ENCODE results near the gene ANKDD1A. TPM values are rescaled to one million over a fixed set of nuclear protein-coding genes. Genes with fewer than 3 reads are reported as not detected.

ANKDD1A gene
- total RNA-seq, 1 donor from 2014 or later: 4.1 TPM

DNA sequence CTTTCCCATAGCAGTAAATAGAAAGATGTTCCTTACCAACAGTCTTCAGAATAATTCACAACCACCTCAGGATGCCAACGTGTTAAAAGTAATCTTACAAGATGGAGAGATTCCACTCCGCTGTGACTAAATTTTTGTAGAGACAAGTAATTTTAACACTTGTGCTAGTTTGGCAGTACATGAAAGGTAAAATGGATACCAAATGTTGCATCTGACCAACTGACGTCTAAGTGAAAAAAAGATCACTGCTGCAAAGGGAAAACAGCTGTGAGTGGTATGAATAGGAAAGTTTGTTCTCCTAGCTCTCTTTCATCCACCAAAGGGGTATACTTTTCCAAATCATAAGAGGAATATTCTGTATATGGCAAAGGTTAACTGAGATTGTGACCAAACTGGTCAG is 75.4 kb downstream of the ANKDD1A start:
- Mint-ChIP-seq H3K27ac (peak overlapping the region; percentile 43), H3K4me3 (peak overlapping the region; percentile 7), H3K9me3 (no peaks in the 10 kb centered on the region), H3K27me3 (ENCODE audit: low read depth) (no peaks in the 10 kb centered on the region), H3K4me1 (peaks cover 42% of the 10 kb centered on the region), H3K36me3 (no peaks in the 10 kb centered on the region)
- no peak for DNase-seq (ENCODE audit: low spot score in 2 of 2, unreplicated experiment in 2 of 2)
- no peak for TF ChIP-seq CTCF (IDR thresholded peaks at IDR 0.05; ENCODE audit: unreplicated experiment)

DNA sequence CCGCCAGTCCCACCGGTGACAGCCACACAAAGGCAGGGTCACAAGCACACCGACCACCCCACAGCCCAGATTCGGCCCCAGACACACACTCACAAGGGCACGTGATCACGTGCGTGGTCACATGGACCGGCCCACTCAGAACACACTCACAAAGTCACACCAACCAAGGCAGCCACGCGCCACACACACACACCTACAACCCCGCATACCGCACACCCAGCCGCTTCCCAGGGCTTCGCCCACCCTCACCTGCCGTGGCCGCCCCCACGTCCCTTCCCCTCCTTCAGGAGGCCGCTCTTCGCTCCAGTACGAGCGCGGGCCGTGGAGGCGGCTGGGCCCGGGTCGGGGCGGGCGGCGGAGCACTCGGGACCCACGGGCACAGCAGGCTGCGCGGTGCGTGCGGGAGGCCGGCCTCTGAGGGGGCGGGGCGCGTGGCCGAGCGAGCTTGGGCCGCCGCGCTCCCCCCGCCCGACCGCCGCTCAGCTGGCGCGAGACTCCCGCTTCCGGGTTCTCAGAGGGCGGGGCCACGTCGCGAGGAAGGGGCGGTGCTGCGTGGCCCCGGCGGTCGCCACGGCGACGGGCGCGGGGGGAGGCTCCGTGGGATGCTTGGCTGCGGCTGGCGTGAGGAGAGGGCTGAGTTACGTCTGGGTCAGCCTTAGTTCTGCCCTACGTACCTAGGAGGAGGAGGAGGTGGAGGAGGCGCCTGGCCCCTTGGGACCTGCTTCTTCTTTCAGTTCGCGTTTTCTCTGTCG is 77.9 kb downstream of the ANKDD1A start, which contains the start of gene SPG21:
Gene SPG21, minus strand, starts transcription at position 499 of the 752 bp plus-strand sequence. CDS start 6,345 bp downstream, outside the sequence.
- peak within 1 kb of the TSS; percentile 94 for H3K27ac Mint-ChIP-seq
- H3K4me3 Mint-ChIP-seq: peak within 1 kb of the TSS; percentile 89
- DNase-seq (ENCODE audit: low spot score in 2 of 2, unreplicated experiment in 2 of 2): peak; percentile 91 to 95
- no peaks in the 10 kb centered on the region for H3K36me3 Mint-ChIP-seq
- peaks cover 42% of the 10 kb centered on the region for H3K4me1 Mint-ChIP-seq
- no peaks in the 10 kb centered on the region for H3K9me3 Mint-ChIP-seq
- TF ChIP-seq CTCF (IDR thresholded peaks at IDR 0.05; ENCODE audit: unreplicated experiment): no peak
- H3K27me3 Mint-ChIP-seq (ENCODE audit: low read depth): no peaks in the 10 kb centered on the region

DNA sequence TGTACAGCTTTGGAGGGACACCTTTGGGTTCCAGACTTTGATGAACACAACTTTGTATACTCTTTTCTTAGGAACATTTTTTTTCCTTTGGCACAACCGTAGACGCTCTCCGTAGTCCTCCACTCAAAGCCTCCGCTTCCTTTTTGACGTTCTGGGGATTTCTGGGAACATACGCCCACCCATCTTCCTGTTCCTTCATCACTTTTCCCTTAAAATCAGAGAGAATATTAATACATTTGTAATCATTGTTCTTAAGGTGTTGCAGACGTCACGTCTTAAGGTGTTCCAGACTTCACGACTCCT is 78.4 kb downstream of the ANKDD1A start:
- Mint-ChIP-seq H3K4me1 (peaks cover 39% of the 10 kb centered on the region), H3K9me3 (no peaks in the 10 kb centered on the region), H3K27me3 (ENCODE audit: low read depth) (no peaks in the 10 kb centered on the region), H3K36me3 (no peaks in the 10 kb centered on the region), H3K4me3 (peak overlapping the region; percentile 89), H3K27ac (peak overlapping the region; percentile 94)
- TF ChIP-seq CTCF (IDR thresholded peaks at IDR 0.05; ENCODE audit: unreplicated experiment): no peak
- DNase-seq (ENCODE audit: low spot score in 2 of 2, unreplicated experiment in 2 of 2): no peak

- no peak overlapping the region for H3K4me3 Mint-ChIP-seq
Observed at GRCh38 chr15:64991536-64992135, 79.9 kb downstream of the ANKDD1A start.

GRCh38 chr15:64993290-64993689 is 81.6 kb downstream of the ANKDD1A start:
- no peaks in the 10 kb centered on the region for H3K36me3 Mint-ChIP-seq
- H3K9me3 Mint-ChIP-seq: no peaks in the 10 kb centered on the region
- H3K4me3 Mint-ChIP-seq: no peak overlapping the region
- TF ChIP-seq CTCF (IDR thresholded peaks at IDR 0.05; ENCODE audit: unreplicated experiment): no peak
- no peaks in the 10 kb centered on the region for H3K27me3 Mint-ChIP-seq (ENCODE audit: low read depth)
- no peak overlapping the region for H3K27ac Mint-ChIP-seq
- no peak for DNase-seq (ENCODE audit: low spot score in 2 of 2, unreplicated experiment in 2 of 2)
- peaks cover 21% of the 10 kb centered on the region for H3K4me1 Mint-ChIP-seq

More at GRCh38 chr15:64991536-64992135, 79.9 kb downstream of the ANKDD1A start:
- H3K9me3 Mint-ChIP-seq: no peaks in the 10 kb centered on the region
- peak overlapping the region; percentile 73 for H3K27ac Mint-ChIP-seq
- TF ChIP-seq CTCF (IDR thresholded peaks at IDR 0.05; ENCODE audit: unreplicated experiment): no peak
- no peaks in the 10 kb centered on the region for H3K27me3 Mint-ChIP-seq (ENCODE audit: low read depth)
- no peaks in the 10 kb centered on the region for H3K36me3 Mint-ChIP-seq
- peaks cover 31% of the 10 kb centered on the region for H3K4me1 Mint-ChIP-seq
- no peak for DNase-seq (ENCODE audit: low spot score in 2 of 2, unreplicated experiment in 2 of 2)

Data from mesothelial cell of epicardium (in vitro differentiated cells).